Fibroblast of skin of back (primary cell): ENCODE measurements around the gene TTC29. TPM values are rescaled to one million over a fixed set of nuclear protein-coding genes. Genes with fewer than 3 reads are reported as not detected.

ENCODE experiments used
- DNase-seq: peaks from one replicate; pipeline ENCODE4 v3.0.0-alpha.2; 2013
- polyA plus RNA-seq, 2 experiments: library from polyadenylated mRNA; unstranded; fragments of 120-200 nt; gene quantifications; one replicate each; pipeline ENCODE4 v1.2.1, GENCODE V29; 2013; ENCODE audit not compliant: insufficient read length in 2 of 2

Gene TTC29
- polyA plus RNA-seq (2013, experiment 1 of 2; ENCODE audit: insufficient read length) = not detected
- 0.19 TPM for polyA plus RNA-seq (2013, experiment 2 of 2; ENCODE audit: insufficient read length)

- DNase-seq = peak; percentile 89
These were observed at the start of gene TTC29 for GRCh38 chr4:146945556-146946374. Gene TTC29, minus strand, starts transcription at chr4:146945864. Its CDS starts 5,969 bp downstream, at chr4:146939895.

GRCh38 chr4:146981651-146982050 lies 36.0 kb upstream of the TTC29 start:
- DNase-seq = peak; percentile 27

- no peak for DNase-seq
These were observed 33.0 kb upstream of the TTC29 start for GRCh38 chr4:146978641-146979040.

GRCh38 chr4:146976145-146976544 lies 30.5 kb upstream of the TTC29 start:
- no peak for DNase-seq

GRCh38 chr4:146975527-146975926 lies 29.9 kb upstream of the TTC29 start:
- DNase-seq = no peak

GRCh38 chr4:146975036-146975435 lies 29.4 kb upstream of the TTC29 start:
- DNase-seq = no peak

- DNase-seq = no peak
These were observed 26.4 kb upstream of the TTC29 start for GRCh38 chr4:146972036-146972435.

GRCh38 chr4:146969126-146969525 lies 23.5 kb upstream of the TTC29 start:
- no peak for DNase-seq

GRCh38 chr4:146960634-146961033 lies 15.0 kb upstream of the TTC29 start:
- no peak for DNase-seq

- DNase-seq = peak; percentile 75
These were observed 14.0 kb upstream of the TTC29 start for GRCh38 chr4:146959692-146960091.

GRCh38 chr4:146957237-146957636 lies 11.6 kb upstream of the TTC29 start:
- DNase-seq = peak; percentile 92

- DNase-seq = no peak
These were observed 7.2 kb upstream of the TTC29 start for GRCh38 chr4:146952896-146953295.

GRCh38 chr4:146949559-146949958 lies 3.9 kb upstream of the TTC29 start:
- DNase-seq = no peak

GRCh38 chr4:146943691-146944375 lies 1.8 kb downstream of the TTC29 start:
- DNase-seq = no peak

GRCh38 chr4:146932116-146932515 lies 13.5 kb downstream of the TTC29 start:
- no peak for DNase-seq

- no peak for DNase-seq
These were observed 15.0 kb downstream of the TTC29 start for GRCh38 chr4:146930673-146931072.

- no peak for DNase-seq
These were observed 18.0 kb downstream of the TTC29 start for GRCh38 chr4:146927695-146928094.

GRCh38 chr4:146916479-146917076 lies 29.1 kb downstream of the TTC29 start:
- peak; percentile 30 for DNase-seq

GRCh38 chr4:146915132-146915531 lies 30.5 kb downstream of the TTC29 start:
- DNase-seq = no peak

GRCh38 chr4:146900295-146900694 lies 45.4 kb downstream of the TTC29 start:
- DNase-seq = no peak

GRCh38 chr4:146890301-146890700 lies 55.4 kb downstream of the TTC29 start:
- no peak for DNase-seq

GRCh38 chr4:146883070-146883469 lies 62.6 kb downstream of the TTC29 start:
- DNase-seq = no peak

GRCh38 chr4:146857298-146857697 lies 88.4 kb downstream of the TTC29 start:
- DNase-seq = no peak
